Gastrocnemius medialis (tissue), 4 donors: ENCODE results near the gene TTLL7.

Source experiments
- POLR2A ChIP-seq, 2 donors: fragments of 450-650 bp; IDR thresholded peaks; one replicate each; pipeline ENCODE4 v1.6.1; 2017; ENCODE audit warnings: antibody characterized with exemption in 2 of 2, mild to moderate bottlenecking in 2 of 2, moderate library complexity in 2 of 2
- TF ChIP-seq, protein P1 (sequence below), 5 experiments: fragments of 450-650 bp in 3 of 5; fragments of 200-600 bp in 2 of 5; sonication (generic) in 2 of 5; IDR thresholded peaks in 4 of 5; conservative IDR thresholded peaks in 1 of 5; 1 replicate in 4 of 5; 2 replicates in 1 of 5; pipeline ENCODE4 v1.5.1; 2016 to 2019; ENCODE audit warnings: antibody characterized with exemption in 5 of 5, mild to moderate bottlenecking in 3 of 5, moderate library complexity in 3 of 5

DNA sequence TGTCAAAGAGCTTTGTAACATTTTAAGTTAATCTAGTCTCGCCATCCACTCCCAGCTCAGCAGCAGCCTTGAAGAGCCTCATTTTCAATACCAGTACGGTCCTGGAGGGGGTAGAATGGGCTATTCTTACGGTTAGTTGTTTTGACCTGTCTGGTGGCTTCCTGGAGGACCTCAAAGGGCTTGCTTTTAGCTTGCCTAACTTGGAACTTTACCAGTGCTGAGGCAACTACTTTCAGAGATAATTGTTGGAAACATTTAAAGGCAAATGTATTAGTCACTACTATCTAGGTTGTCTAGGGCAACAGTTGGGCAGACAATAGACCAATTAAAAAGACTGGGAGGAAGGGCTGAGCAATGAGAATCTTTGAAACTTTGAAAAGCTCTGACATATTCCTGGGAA is 56.0 kb downstream of the TTLL7 start:
- TF ChIP-seq POLR2A (IDR thresholded peaks at IDR 0.05) = no peak
- TF ChIP-seq, protein P1, sequence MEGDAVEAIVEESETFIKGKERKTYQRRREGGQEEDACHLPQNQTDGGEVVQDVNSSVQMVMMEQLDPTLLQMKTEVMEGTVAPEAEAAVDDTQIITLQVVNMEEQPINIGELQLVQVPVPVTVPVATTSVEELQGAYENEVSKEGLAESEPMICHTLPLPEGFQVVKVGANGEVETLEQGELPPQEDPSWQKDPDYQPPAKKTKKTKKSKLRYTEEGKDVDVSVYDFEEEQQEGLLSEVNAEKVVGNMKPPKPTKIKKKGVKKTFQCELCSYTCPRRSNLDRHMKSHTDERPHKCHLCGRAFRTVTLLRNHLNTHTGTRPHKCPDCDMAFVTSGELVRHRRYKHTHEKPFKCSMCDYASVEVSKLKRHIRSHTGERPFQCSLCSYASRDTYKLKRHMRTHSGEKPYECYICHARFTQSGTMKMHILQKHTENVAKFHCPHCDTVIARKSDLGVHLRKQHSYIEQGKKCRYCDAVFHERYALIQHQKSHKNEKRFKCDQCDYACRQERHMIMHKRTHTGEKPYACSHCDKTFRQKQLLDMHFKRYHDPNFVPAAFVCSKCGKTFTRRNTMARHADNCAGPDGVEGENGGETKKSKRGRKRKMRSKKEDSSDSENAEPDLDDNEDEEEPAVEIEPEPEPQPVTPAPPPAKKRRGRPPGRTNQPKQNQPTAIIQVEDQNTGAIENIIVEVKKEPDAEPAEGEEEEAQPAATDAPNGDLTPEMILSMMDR (IDR thresholded peaks at IDR 0.05 in 4 of 5, conservative IDR thresholded peaks at IDR 0.05 in 1 of 5) = no peak
